Progenitor cell of endocrine pancreas (in vitro differentiated cells): ENCODE measurements around the gene KCNK7. TPM values are rescaled to one million over a fixed set of nuclear protein-coding genes. Genes with fewer than 3 reads are reported as not detected.

Source experiments
- DNase-seq: peaks from one replicate; pipeline ENCODE4 v3.0.0; 2021; ENCODE audit warnings: low spot score; ENCODE audit not compliant: unreplicated experiment
- H3K27ac Mint-ChIP-seq: 2 replicates; pipeline ENCODE4 v1.8.0; 2021; ENCODE audit warnings: mild to moderate bottlenecking, moderate library complexity, mixed read lengths
- H3K27me3 Mint-ChIP-seq: 2 replicates; pipeline ENCODE4 v1.8.0; 2021; ENCODE audit warnings: mixed read lengths
- H3K36me3 Mint-ChIP-seq: 2 replicates; pipeline ENCODE4 v1.8.0; 2022; ENCODE audit warnings: mixed read lengths; ENCODE audit not compliant: insufficient read depth
- H3K4me1 Mint-ChIP-seq: 2 replicates; pipeline ENCODE4 v1.8.0; 2021; ENCODE audit warnings: low read depth, mixed read lengths
- H3K4me3 Mint-ChIP-seq: 2 replicates; pipeline ENCODE4 v1.8.0; 2021; ENCODE audit warnings: low read depth, mild to moderate bottlenecking, moderate library complexity, mixed read lengths
- H3K9me3 Mint-ChIP-seq: 2 replicates; pipeline ENCODE4 v1.8.0; 2021; ENCODE audit warnings: low read depth, mixed read lengths
- CTCF ChIP-seq: fragments of 200-600 bp; sonication (generic); IDR thresholded peaks from one replicate; pipeline ENCODE4 v1.5.0; 2021; ENCODE audit warnings: antibody characterized with exemption, mild to moderate bottlenecking; ENCODE audit not compliant: unreplicated experiment
- long read RNA-seq: library from polyadenylated mRNA; unstranded; transcript quantifications from one replicate; pipeline ENCODE4 v2.0.0, GENCODE V29; 2020
- total RNA-seq: library from RNA; stranded (reverse); gene quantifications from 2 replicates; pipeline ENCODE4 v1.2.1, GENCODE V29; 2021

Gene KCNK7
- total RNA-seq, result 0.95 and 1.7 TPM in 2 replicates
- long read RNA-seq, result 0 reads

DNA sequence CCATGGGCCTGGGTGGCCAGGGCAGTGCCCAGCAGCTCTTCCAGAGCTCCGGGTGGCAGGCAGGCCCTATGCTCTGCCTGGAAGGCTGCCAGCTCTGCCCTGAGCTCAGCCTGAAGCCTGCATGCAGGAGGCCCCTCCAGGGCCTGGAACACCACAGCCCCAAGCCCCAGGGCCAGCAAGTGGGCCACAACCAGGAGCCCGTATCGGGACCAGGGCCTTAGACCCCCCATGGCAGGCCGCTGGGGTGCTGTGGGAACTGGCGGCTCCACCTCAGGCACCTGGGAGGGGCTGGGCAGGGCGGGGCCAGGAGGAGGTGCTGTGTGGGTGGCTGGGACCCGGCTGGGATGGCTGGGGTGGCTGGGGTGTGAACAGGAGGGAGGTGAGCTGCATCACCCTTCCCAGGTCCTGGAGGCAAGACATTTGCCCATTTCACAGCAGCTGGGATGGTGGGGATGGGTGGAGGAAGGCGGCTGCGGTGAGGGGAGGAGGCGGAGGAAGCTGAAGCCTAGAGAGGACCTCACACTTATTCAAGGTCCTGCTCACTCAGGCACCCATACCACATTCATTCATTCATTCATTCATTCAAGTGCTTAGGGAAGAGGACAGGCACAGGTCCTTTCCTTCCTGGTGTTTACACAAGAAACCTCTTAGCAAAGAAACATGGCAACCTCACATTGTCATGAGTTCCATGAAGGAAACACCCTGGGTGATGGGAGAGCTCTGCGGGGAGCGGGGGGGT, at the start of gene KCNK7:
Gene KCNK7 (minus strand): TSS at position 258 of the 739 bp plus-strand sequence. CDS start 28 bp downstream, at position 230.
- no peak for DNase-seq
- Mint-ChIP-seq H3K36me3 (peaks cover 2% of the 10 kb centered on the region), H3K9me3 (no peaks in the 10 kb centered on the region), H3K27ac (no peak within 1 kb of the TSS), H3K4me1 (no peaks in the 10 kb centered on the region), H3K4me3 (no peak within 1 kb of the TSS), H3K27me3 (peaks cover 31% of the 10 kb centered on the region)
- TF ChIP-seq CTCF, result no peak

DNA sequence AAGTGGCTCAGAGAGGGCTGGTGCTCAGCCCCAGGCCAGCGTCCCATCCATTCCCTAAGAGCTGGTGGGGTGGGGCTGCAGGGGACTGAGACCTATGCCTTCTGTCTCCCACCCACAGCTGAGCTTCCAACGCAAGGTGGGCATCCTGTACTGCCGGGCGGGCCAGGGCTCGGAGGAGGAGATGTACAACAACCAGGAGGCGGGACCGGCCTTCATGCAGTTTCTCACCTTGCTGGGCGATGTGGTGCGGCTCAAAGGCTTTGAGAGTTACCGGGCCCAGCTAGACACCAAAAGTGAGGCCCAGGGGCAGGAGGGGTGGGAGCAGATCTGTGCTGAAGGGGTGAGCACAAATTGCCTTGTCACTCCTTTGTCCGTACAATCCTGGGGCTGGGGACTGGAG, 49.2 kb upstream of the KCNK7 start:
- no peak for TF ChIP-seq CTCF
- H3K27ac Mint-ChIP-seq, result no peak overlapping the region

GRCh38 chr11:65643971-65644370, 48.4 kb upstream of the KCNK7 start:
- TF ChIP-seq CTCF, result no peak
- Mint-ChIP-seq H3K36me3 (no peaks in the 10 kb centered on the region), H3K9me3 (no peaks in the 10 kb centered on the region), H3K27me3 (peaks cover 31% of the 10 kb centered on the region), H3K4me3 (no peak overlapping the region), H3K27ac (no peak overlapping the region), H3K4me1 (peaks cover under 1% of the 10 kb centered on the region)
- no peak for DNase-seq

More for the DNA sequence above, 49.2 kb upstream of the KCNK7 start:
- Mint-ChIP-seq H3K27me3 (peaks cover 31% of the 10 kb centered on the region), H3K4me1 (no peaks in the 10 kb centered on the region), H3K9me3 (no peaks in the 10 kb centered on the region), H3K36me3 (no peaks in the 10 kb centered on the region), H3K4me3 (no peak overlapping the region)
- no peak for DNase-seq

- Mint-ChIP-seq H3K36me3 (peaks cover 2% of the 10 kb centered on the region), H3K4me1 (peaks cover 6% of the 10 kb centered on the region), H3K27ac (no peak overlapping the region), H3K4me3 (peak overlapping the region; percentile 50), H3K9me3 (no peaks in the 10 kb centered on the region), H3K27me3 (peaks cover 23% of the 10 kb centered on the region)
- no peak for TF ChIP-seq CTCF
- no peak for DNase-seq
Measured at GRCh38 chr11:65642014-65642671, 46.5 kb upstream of the KCNK7 start.

DNA sequence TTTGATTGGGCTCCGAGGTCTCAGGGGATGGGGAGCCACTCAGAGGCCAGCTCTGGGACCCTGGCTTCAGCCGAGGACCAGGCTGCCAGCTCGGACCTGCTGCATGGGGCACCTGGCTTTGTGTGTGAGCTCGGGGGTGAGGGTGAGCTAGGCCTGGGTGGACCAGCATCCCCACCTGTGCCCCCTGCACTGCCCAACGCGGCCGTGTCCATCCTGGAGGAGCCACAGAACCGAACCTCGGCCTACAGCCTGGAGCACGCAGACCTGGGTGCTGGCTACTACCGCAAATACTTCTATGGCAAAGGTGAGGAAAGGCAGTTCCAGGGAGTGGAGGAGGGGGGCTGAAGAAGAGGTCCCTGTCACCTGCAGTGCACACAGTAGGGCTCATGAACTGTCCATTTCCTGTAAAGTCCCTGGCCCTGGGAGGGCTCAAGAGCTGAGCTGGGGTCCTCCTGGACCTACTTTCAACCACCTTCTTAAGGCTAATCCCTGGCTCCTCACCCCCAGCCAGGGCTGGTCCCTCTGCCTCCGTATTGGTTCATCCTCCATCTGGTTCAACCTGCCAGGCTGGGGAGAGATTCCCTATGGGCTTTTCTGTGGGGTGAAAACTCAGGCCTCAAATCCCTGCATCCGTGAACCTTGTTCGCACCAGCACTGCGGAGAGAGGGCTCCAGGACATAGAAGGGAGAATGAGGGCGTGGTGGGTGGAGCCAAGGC, 45.9 kb upstream of the KCNK7 start:
- no peaks in the 10 kb centered on the region for H3K9me3 Mint-ChIP-seq
- peaks cover 6% of the 10 kb centered on the region for H3K4me1 Mint-ChIP-seq
- peak overlapping the region; percentile 50 for H3K4me3 Mint-ChIP-seq
- H3K27ac Mint-ChIP-seq, result no peak overlapping the region
- no peak for TF ChIP-seq CTCF
- DNase-seq, result no peak
- peaks cover 3% of the 10 kb centered on the region for H3K36me3 Mint-ChIP-seq
- H3K27me3 Mint-ChIP-seq, result peaks cover 23% of the 10 kb centered on the region
